Left lobe of liver (tissue), 2 donors: ENCODE data around the gene STX2. TPM values are rescaled to one million over a fixed set of nuclear protein-coding genes. Genes with fewer than 3 reads are reported as not detected.
"Not testable (repeated sequence)": the region's sequence is repeated elsewhere in the genome, so short reads cannot be mapped to it uniquely, and the experiment has no call there.

Source experiments
- ATAC-seq: fragments of 200-7000 bp; cut with Tn5 transposase; one replicate; pipeline ENCODE4 v1.9.1; 2020; ENCODE audit warnings: mild to moderate bottlenecking, moderate library complexity
- DNase-seq: peaks from one replicate; pipeline ENCODE4 v3.0.0-alpha.2; 2020; ENCODE audit warnings: low spot score
- total RNA-seq: library from RNA; stranded (reverse); gene quantifications from one replicate; pipeline ENCODE4 v1.2.1, GENCODE V29; 2021
- donor health status: DM: no; HTN: no; CAD: no; lungs with moderate emphysema.
- donor health status: DM: no; HTN: yes; CAD: no.

The STX2 gene
- total RNA-seq, 1 donor from 2014 or later: 8.1 TPM

GRCh38 chr12:130870442-130871285 is 31.6 kb upstream of the STX2 start:
- ATAC-seq: peak; percentile 69
- peak; percentile 78 for DNase-seq

DNA sequence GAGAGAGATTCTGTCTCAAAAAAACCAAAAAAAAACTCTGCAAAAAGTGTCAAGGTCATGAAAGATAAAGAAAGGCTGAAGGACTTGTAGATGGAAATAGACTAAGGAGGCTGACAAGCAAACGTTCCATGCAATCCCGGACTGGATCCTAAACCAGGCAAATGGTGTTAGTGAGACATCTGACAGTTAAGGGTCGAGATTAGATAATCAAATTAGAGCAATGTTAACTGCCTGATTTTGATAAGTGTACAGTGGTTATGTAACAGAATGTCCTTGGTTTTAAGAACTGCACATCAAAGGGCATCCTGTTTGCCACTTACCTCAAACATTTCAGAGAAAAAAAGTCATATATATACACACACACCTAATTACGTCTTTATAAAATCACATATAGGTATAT is 29.4 kb upstream of the STX2 start:
- DNase-seq (no peak), ATAC-seq (no peak)

- peak; percentile 48 for DNase-seq
- ATAC-seq: peak; percentile 97
Observed at GRCh38 chr12:130863298-130863697, 24.2 kb upstream of the STX2 start.

DNA sequence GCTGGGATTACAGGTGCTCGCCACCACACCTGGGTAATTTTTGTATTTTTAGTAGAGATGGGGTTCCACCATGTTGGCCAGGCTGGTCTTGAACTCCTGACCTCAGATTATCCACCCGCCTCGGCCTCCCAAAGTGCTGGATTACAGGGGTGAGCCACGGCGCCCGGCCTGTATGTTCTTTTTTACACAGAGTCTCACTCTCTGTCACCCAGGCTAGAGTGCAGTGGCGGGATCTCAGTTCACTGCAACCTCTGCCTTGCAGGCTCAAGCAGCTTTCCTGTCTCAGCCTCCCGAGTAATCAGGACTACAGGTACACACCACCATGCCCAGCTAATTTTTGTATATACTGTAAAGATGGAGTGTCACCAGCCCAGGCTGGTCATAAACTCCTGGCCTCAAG is 23.7 kb upstream of the STX2 start:
- not testable (repeated sequence) for DNase-seq, ATAC-seq

DNA sequence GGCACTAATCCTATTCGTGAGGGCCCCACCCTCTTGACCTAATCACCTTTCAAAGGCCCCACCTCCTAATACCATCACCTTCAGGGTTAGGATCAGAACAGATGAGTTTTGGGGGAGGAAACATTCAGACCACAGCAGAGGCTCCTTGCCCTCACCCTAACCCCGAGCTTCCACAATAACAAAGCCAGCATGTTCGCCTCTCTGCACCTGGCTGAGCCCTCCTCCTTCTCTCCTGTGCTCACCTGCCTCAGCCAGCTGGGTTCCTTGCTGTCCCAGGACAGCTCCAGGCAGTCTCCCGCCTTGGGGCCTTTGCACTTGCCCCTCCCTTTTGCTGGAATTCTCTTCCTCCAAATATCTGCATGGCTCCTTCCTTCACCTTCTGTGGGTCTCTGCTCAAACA is 23.1 kb upstream of the STX2 start:
- ATAC-seq (no peak), DNase-seq (no peak)

- DNase-seq (no peak), ATAC-seq (no peak)
Observed at GRCh38 chr12:130860311-130860710, 21.3 kb upstream of the STX2 start.

DNA sequence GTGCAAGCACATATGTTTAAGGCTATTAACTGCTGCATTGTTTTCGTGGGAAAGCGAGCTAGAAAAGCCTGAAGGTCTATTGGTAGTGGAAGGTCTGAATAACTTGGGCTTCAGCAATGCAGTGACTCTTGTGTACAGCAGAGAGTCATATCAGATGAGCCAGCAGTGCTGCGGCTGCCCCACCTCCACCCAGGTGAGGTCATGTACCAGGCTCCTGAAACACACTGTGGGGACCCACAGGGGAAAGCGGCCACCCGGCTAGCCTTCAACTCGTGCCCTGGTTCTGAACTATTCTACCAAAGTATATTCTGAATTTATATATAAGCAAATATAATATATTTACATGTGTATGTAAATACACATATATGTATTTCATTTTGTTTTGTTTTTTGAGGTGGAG is 20.1 kb upstream of the STX2 start:
- DNase-seq: no peak
- ATAC-seq: no peak

DNA sequence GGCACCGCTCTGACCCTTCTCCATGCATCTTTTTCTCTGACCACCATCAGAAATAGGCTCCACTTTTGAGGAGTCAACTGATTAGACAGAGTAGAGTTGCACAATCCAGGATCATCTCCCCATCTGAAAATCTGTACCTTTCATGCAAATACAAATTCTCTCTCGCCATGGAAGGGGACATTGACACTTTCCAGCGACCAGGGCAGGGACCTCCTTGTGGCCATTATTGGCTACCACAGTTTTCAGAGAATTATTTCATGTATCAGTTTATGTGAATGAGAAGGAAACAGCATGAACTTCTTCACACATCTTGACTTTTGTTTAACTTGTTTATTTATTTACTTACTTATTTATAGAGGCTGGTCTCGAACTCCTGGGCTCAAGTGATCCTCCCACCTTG is 19.0 kb upstream of the STX2 start:
- ATAC-seq (no peak), DNase-seq (no peak)

GRCh38 chr12:130856088-130856487 is 17.0 kb upstream of the STX2 start:
- DNase-seq: no peak
- ATAC-seq: no peak

GRCh38 chr12:130850418-130851021 is 11.5 kb upstream of the STX2 start:
- ATAC-seq (no peak), DNase-seq (no peak)

DNA sequence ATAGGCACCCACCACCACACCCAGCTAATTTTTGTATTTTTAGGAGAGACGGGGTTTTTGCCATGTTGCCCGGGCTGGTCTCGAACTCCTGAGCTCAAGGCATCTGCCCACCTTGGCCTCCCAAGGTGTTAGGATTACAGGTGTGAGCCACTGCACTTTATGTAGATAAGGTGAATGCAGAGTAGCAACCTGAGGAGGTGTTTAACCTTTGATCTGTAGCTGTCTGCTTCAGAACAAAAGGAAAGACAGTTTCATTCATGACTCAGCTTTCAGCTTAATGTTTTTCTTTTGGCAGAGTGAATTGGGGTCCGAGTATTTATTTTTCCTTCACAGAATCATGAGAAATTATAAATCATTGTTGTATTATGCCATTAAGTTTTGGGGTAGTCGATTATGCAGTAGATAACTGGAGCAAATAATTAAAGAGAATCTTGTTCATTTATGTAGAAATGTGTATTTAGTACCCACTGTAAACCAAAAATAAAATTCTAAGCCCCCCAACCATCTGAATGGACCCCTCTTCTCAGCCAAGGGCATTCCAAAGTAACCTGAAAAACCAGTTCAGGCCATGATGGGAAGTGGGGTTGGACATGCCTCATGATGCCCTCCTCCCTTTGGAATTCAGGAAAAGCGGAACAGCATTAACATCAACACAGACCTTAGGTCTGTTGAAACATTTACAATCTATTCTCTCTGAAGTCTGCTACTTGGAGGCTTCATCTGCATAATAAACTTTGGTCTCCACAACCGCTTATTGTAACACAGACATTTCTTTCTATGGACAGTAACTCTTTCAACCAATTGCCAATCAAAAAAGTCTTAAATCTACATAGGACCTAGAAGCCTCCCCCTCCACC is 10.7 kb upstream of the STX2 start:
- ATAC-seq (no peak), DNase-seq (no peak)

DNA sequence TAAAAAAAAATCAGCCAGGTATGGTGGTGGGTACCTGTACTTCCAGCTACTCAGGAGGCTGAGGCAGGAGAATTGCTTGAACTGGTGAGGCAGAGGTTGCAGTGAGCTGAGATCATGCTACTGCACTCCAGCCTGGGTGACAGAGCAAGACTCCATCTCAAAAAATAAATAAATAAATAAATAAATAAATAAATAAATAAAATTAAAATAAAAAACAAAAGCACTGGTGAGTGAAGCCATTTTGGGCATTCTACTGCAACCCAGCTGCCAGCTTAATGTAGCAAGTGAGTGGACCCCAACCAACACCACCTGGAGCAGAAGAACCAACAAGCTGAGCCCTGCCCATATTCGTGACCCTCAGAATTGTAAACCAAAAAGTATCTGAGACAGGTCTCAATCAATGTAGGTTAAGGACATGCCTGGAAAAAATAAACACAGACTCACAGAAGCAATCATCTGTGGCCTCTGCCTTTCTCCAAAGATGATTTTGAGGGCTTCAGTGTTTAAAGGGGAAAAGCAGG is 9.8 kb upstream of the STX2 start:
- not testable (repeated sequence) for ATAC-seq, DNase-seq

- not testable (repeated sequence) for DNase-seq, ATAC-seq
Observed at GRCh38 chr12:130848105-130848504, 9.1 kb upstream of the STX2 start.

DNA sequence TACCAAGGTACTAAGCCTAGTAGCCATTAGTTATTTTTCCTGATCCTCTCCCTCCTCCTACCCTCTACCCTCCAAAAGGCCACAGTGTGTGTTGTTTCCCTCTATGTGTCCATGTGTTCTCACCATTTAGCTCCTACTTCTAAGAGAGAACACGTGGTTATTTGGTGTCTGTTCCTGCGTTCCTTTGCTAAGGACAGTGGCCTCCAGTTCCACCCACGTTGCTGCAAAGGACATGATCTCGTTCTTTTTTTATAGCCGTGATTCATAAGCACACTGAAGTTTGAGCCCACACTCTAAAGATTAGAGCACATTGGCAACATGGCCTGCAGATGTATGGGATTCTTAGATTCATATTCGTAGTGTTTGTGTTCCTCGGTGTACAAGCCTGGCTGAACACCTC is 8.1 kb upstream of the STX2 start:
- ATAC-seq (no peak), DNase-seq (no peak)

DNA sequence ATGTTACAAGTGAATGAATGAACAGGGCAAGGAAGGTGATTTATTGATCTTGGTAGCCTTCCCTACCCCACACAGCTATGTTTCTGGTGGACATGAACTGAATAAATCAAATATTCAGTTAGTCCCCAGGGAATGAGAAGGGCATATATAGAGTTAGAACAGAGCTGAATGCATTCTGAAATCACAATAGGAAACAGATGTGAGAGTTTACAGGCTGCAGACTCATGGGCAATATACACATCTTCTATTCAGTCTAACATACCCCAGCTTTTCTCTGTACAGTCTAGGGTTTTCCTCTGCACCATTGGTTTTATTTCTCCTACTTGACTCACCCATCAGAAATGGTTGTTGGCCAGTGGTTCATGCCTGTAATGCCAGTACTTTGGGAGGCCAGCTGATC is 7.3 kb upstream of the STX2 start:
- DNase-seq: no peak

DNA sequence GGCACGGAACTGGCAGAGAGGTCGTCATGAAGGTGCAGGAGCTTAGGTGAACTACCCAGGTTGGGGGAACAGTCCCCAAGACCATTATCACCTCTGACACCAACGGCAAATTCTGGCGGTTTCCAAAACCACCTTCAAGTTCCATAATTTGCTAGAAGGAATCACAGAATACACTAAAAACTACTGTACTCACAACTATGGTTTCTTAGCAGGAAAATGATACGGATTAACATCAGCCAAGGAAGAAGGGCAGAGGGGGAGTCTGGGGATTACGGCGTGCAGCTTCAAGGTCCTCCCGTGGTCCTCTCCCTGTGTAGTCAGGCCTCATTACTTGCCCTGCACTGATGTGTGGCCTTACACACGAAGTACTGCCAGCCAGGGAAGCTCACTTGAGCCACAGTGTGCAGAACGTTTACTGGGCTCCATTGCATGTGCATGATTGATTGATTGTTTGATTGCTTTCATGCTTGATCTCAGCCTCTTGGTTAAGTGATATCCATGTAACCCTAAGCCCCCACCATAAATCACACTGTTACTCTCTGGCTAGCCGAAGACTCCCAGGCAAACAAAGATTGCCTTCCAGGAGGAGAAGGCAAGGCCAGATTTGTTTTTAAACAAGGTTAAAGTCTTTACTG is 837 bp upstream of the STX2 start:
- no peak for ATAC-seq

More for the DNA sequence above, 7.3 kb upstream of the STX2 start:
- no peak for ATAC-seq

DNA sequence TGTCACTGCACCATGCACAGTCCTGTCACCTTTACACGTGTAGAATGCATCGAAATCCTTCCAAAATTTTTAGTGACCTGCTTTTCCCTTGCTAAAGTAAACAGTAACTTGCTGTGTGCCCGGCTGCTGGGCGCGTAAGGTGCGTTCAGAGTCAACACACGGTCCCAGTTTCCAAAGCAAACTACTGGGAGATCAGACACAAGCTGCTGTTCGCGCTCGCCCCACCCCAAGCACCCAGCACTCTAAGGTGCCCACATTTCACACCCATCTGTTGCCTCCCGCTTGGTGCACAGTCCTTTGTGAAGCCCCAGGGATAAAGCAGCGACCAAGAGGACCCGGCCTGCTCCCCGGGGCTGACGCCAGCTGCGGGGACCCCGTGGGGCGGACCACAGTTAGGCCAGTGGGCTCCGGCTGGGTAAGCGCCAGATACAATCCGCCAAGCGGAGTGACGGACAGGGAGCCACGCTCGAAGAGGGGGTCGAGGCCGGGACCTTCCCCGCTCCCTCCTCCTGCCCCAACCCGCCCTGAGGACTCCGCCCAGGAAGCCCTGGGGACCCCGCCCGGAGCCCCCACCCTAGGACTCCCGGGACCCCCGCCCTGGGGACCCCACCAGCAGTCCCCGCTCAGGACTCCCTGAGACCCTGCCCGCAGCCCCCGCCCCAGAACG is 633 bp downstream of the STX2 start:
- ATAC-seq (peak; percentile 86), DNase-seq (peak; percentile 92)

More for the DNA sequence above, 837 bp upstream of the STX2 start:
- no peak for DNase-seq

GRCh38 chr12:130835436-130835835 is 3.6 kb downstream of the STX2 start:
- no peak for ATAC-seq
- DNase-seq: no peak

GRCh38 chr12:130835011-130835410 is 4.0 kb downstream of the STX2 start:
- DNase-seq: peak; percentile 35
- ATAC-seq: no peak

- ATAC-seq (peak; percentile 92), DNase-seq (peak; percentile 86)
Observed at GRCh38 chr12:130832561-130833209, 6.4 kb downstream of the STX2 start.
